CD4-positive, alpha-beta T cell (primary cell): Measurements from ENCODE around the gene DUSP18. TPM values are rescaled to one million over a fixed set of nuclear protein-coding genes. Genes with fewer than 3 reads are reported as not detected.

Experiments used
- ATAC-seq: fragments of 200-7000 bp; cut with Tn5 transposase; one replicate; pipeline ENCODE4 v1.10.0; 2022; ENCODE audit warnings: mild to moderate bottlenecking; ENCODE audit not compliant: poor library complexity
- CTCF ChIA-PET: fragments of 350-600 bp; sonication (Branson Sonifier 250); formaldehyde crosslinking; loops from one replicate; lab custom pipeline; 2021; ENCODE audit warnings: antibody characterized with exemption, inconsistent platforms; lab: Charles Lee
- POLR2A ChIA-PET: fragments of 350-600 bp; sonication (Branson Sonifier 250); formaldehyde crosslinking; loops from one replicate; lab custom pipeline; 2021; ENCODE audit warnings: antibody characterized with exemption, inconsistent platforms; lab: Charles Lee
- DNase-seq, 14 experiments: peaks; one replicate each; pipeline ENCODE4 v3.0.0-alpha.2; 2013 to 2020; ENCODE audit warnings: mixed read lengths in 2 of 14
- H3K27ac ChIP-seq, 2 donors: one replicate each; pipeline versions ENCODE4 v1.5.1 to v1.7.0; 2013; ENCODE audit warnings: low read length in 2 of 2, low read depth in 1 of 2, mild to moderate bottlenecking in 1 of 2
- H3K27me3 ChIP-seq, 2 experiments: 1 replicate in 1 of 2; 2 replicates in 1 of 2; pipeline versions ENCODE4 v1.6.1 to v1.7.0; 2013; ENCODE audit warnings: low read length in 2 of 2, control low read depth in 1 of 2, mild to moderate bottlenecking in 1 of 2, moderate library complexity in 1 of 2; ENCODE audit not compliant: insufficient read depth in 2 of 2, control insufficient read depth in 1 of 2
- H3K36me3 ChIP-seq: one replicate; pipeline ENCODE4 v1.6.1; 2013; ENCODE audit warnings: low read length, control low read depth; ENCODE audit not compliant: insufficient read depth
- H3K4me1 ChIP-seq: one replicate; pipeline ENCODE4 v1.6.1; 2013; ENCODE audit warnings: low read length, control low read depth; ENCODE audit not compliant: insufficient read depth
- H3K4me3 ChIP-seq: one replicate; pipeline ENCODE4 v1.5.1; 2013; ENCODE audit warnings: mild to moderate bottlenecking, low read length, moderate library complexity
- H3K9me3 ChIP-seq, 2 experiments: 1 replicate in 1 of 2; 2 replicates in 1 of 2; pipeline versions ENCODE4 v1.6.1 to v1.7.0; 2013; ENCODE audit warnings: low read length in 2 of 2, mild to moderate bottlenecking in 2 of 2, control low read depth in 1 of 2, moderate library complexity in 1 of 2; ENCODE audit not compliant: control insufficient read depth in 1 of 2, insufficient read depth in 1 of 2
- H3K27ac Mint-ChIP-seq: one replicate; pipeline ENCODE4 v1.8.0; 2020; ENCODE audit warnings: mixed read lengths
- H3K27me3 Mint-ChIP-seq: one replicate; pipeline ENCODE4 v1.8.0; 2021; ENCODE audit warnings: mixed read lengths
- H3K36me3 Mint-ChIP-seq: one replicate; pipeline ENCODE4 v1.8.0; 2021; ENCODE audit warnings: low read depth, mixed read lengths
- H3K4me1 Mint-ChIP-seq: one replicate; pipeline ENCODE4 v1.8.0; 2021; ENCODE audit warnings: low read depth, mixed read lengths
- H3K4me3 Mint-ChIP-seq: one replicate; pipeline ENCODE4 v1.8.0; 2020; ENCODE audit warnings: mild to moderate bottlenecking, mixed read lengths
- H3K9me3 Mint-ChIP-seq: one replicate; pipeline ENCODE4 v1.8.0; 2020; ENCODE audit warnings: mixed read lengths
- CTCF ChIP-seq: fragments of 200-600 bp; IDR thresholded peaks from one replicate; pipeline ENCODE4 v1.8.0; 2022; ENCODE audit warnings: antibody characterized with exemption, mild to moderate bottlenecking
- intact Hi-C, 2 experiments: fragments of 100-400 bp; cut with DNase I in 1 of 2; cut with micrococcal nuclease in 1 of 2; formaldehyde crosslinking; loops; one replicate each; pipeline versions ENCODE4 v1.15.1 to v1.9.0; 2023 to 2025; cut with DNase I, micrococcal nuclease
- total RNA-seq, 174 experiments: library from RNA in 2 of 174; stranded (reverse) in 2 of 174; gene quantifications; one replicate each; pipeline ENCODE4 v1.2.3 and lab custom pipeline; 2021 to 2026

The DUSP18 gene
- total RNA-seq, 2 experiments from 2014 or later, result 5.7 to 6.2 TPM

- no peaks in the 10 kb centered on the region for H3K36me3 ChIP-seq
- no peak for TF ChIP-seq CTCF
- no peak overlapping the region for H3K27ac Mint-ChIP-seq
- no peak overlapping the region for H3K27ac ChIP-seq
- ATAC-seq, result no peak
- intact Hi-C loops, result loop anchor here in 1 of 2 experiments (10.0 kb wide), 1 partner anchor 61 kb away; the partner anchor contains the start of gene SLC35E4
- DNase-seq, result peak in 2 of 14 experiments; percentile 1 to 14
- H3K36me3 Mint-ChIP-seq, result no peaks in the 10 kb centered on the region
- H3K4me1 ChIP-seq, result peaks cover 17% of the 10 kb centered on the region
- peaks cover 14% of the 10 kb centered on the region for H3K4me1 Mint-ChIP-seq
- H3K27me3 ChIP-seq, result no peaks in the 10 kb centered on the region
- POLR2A ChIA-PET, result no interaction called here
- peak overlapping the region; percentile 53 for H3K4me3 ChIP-seq
- peak overlapping the region; percentile 80 for H3K4me3 Mint-ChIP-seq
- H3K9me3 Mint-ChIP-seq, result no peaks in the 10 kb centered on the region
- H3K9me3 ChIP-seq, result no peaks in the 10 kb centered on the region
- peaks cover 24% of the 10 kb centered on the region for H3K27me3 Mint-ChIP-seq
- CTCF ChIA-PET, result no interaction called here
Measured at GRCh38 chr22:30695351-30695851, 27.7 kb upstream of the DUSP18 start.

- DNase-seq, result peak in 12 of 14 experiments; percentile 3 to 58 (median 22)
- H3K27me3 ChIP-seq, result no peaks in the 10 kb centered on the region
- peak; percentile 51 for ATAC-seq
- ChIA-PET CTCF (interaction anchor here (1.0 to 1.3 kb wide), 2 partner anchors 27 to 61 kb away, joined by 3 to 4 read pairs; partner anchors contain the start of gene DUSP18), POLR2A (interaction anchor here (1.7 kb wide), 1 partner anchor 59 kb away, joined by 6 read pairs; the partner anchor contains the start of gene SLC35E4)
- Mint-ChIP-seq H3K27ac (peak within 1 kb of the TSS; percentile 50), H3K9me3 (no peaks in the 10 kb centered on the region), H3K27me3 (peaks cover 24% of the 10 kb centered on the region), H3K4me1 (peaks cover 14% of the 10 kb centered on the region), H3K4me3 (peak within 1 kb of the TSS; percentile 93), H3K36me3 (no peaks in the 10 kb centered on the region)
- intact Hi-C loops, result loop anchor here in 1 of 2 experiments (10.0 kb wide), 1 partner anchor 60 kb away; the partner anchor contains the start of gene SLC35E4
- no peaks in the 10 kb centered on the region for H3K9me3 ChIP-seq
- no peak for TF ChIP-seq CTCF
- H3K4me1 ChIP-seq, result peaks cover 17% of the 10 kb centered on the region
- H3K4me3 ChIP-seq, result peak within 1 kb of the TSS; percentile 67
- no peak within 1 kb of the TSS for H3K27ac ChIP-seq
- H3K36me3 ChIP-seq, result no peaks in the 10 kb centered on the region
Measured at GRCh38 chr22:30694640-30695350, 27.1 kb upstream of the DUSP18 start, which contains the start of gene OSBP2. TSS of gene OSBP2 (plus strand) at chr22:30694874. CDS start at chr22:30694910, 36 bp downstream.

GRCh38 chr22:30694171-30694639 is 26.5 kb upstream of the DUSP18 start:
- ChIA-PET CTCF (interaction anchor here (0.5 to 1.3 kb wide), 3 partner anchors 15 to 61 kb away, joined by 3 to 4 read pairs (median 3); partner anchors contain the start of gene DUSP18), POLR2A (interaction anchor here (1.7 kb wide), 1 partner anchor 58 kb away, joined by 6 read pairs; the partner anchor contains the start of gene SLC35E4)
- DNase-seq, result peak; percentile 23 to 75 (median 50)
- H3K36me3 Mint-ChIP-seq, result no peaks in the 10 kb centered on the region
- H3K36me3 ChIP-seq, result no peaks in the 10 kb centered on the region
- H3K9me3 Mint-ChIP-seq, result no peaks in the 10 kb centered on the region
- intact Hi-C loops, result loop anchor here in 1 of 2 experiments (10.0 kb wide), 1 partner anchor 59 kb away; the partner anchor contains the start of gene SLC35E4
- H3K27ac ChIP-seq, result no peak overlapping the region
- H3K4me3 Mint-ChIP-seq, result peak overlapping the region; percentile 93
- ATAC-seq, result peak; percentile 73
- peaks cover 14% of the 10 kb centered on the region for H3K4me1 Mint-ChIP-seq
- peaks cover 24% of the 10 kb centered on the region for H3K27me3 Mint-ChIP-seq
- peak overlapping the region; percentile 50 for H3K27ac Mint-ChIP-seq
- peak overlapping the region; percentile 67 for H3K4me3 ChIP-seq
- H3K4me1 ChIP-seq, result peaks cover 17% of the 10 kb centered on the region
- H3K27me3 ChIP-seq, result no peaks in the 10 kb centered on the region
- no peaks in the 10 kb centered on the region for H3K9me3 ChIP-seq
- no peak for TF ChIP-seq CTCF
